Measurements from ENCODE around the gene TBXA2R. TPM values are rescaled to one million over a fixed set of nuclear protein-coding genes. Genes with fewer than 3 reads are reported as not detected.
"Not testable (repeated sequence)": the region's sequence is repeated elsewhere in the genome, so short reads cannot be mapped to it uniquely, and the experiment has no call there.

The TBXA2R gene
- total and polyA plus RNA-seq, 5 donors from 2014 or later: 0.19 to 1.7 (median 0.73) TPM; not detected in 1

DNA sequence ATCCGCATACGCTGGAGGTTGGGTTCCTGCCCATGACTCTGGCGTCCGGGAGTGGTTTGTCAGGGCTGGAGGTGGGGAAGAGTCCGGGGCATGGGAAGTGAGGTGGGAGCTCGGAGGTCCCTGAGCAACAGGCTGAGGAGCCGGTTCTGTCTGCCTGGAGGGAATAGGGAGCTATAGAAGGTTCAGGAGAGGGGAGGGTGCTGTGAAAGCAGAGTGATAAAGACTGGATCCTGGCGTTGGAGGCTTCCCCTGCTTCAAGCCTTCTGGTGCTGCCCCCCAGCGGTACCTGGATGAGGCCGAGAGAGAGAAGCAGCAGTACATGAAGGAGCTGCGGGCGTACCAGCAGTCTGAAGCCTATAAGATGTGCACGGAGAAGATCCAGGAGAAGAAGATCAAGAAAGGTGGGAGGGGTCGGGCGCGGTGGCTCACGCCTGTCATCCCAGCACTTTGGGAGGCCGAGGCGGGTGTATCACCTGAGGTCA is 31.4 kb downstream of the TBXA2R start:
- H3K27ac ChIP-seq (ENCODE audit: insufficient read depth, low read length, poor library complexity, severe bottlenecking): no peak overlapping the region
- H3K27me3 ChIP-seq (ENCODE audit: control insufficient read depth, insufficient read depth, low read length): no peaks in the 10 kb centered on the region
- Mint-ChIP-seq H3K9me3 (no peaks in the 10 kb centered on the region), H3K4me1 (peaks cover 0 to 22% (median 8%) of the 10 kb centered on the region in 4 donors), H3K27ac (peak overlapping the region in 1 of 3 donors; percentile 59), H3K36me3 (peaks cover 7% of the 10 kb centered on the region), H3K4me3 (peak overlapping the region; percentile 59 to 84 (median 66)), H3K27me3 (no peaks in the 10 kb centered on the region)
- DNase-seq: peak in 1 of 3 donors; percentile 29
- peaks cover 19% of the 10 kb centered on the region for H3K4me1 ChIP-seq (ENCODE audit: control insufficient read depth, insufficient read depth, low read length, poor library complexity, severe bottlenecking)
- ATAC-seq (ENCODE audit: low read depth in 2 of 2): no peak
- H3K36me3 ChIP-seq (ENCODE audit: control insufficient read depth, insufficient read depth, low read length): no peaks in the 10 kb centered on the region
- H3K9me3 ChIP-seq (ENCODE audit: control insufficient read depth in 2 of 2, low read length in 2 of 2): no peaks in the 10 kb centered on the region
- H3K4me3 ChIP-seq (ENCODE audit: low read depth, low read length): no peak overlapping the region

GRCh38 chr19:3573858-3574637 is 32.6 kb downstream of the TBXA2R start:
- peak overlapping the region in 2 of 3 donors; percentile 67 to 75 for H3K27ac Mint-ChIP-seq
- Histone ChIP-seq H3K27ac (ENCODE audit: insufficient read depth, low read length, poor library complexity, severe bottlenecking) (peak overlapping the region; percentile 23), H3K4me1 (ENCODE audit: control insufficient read depth, insufficient read depth, low read length, poor library complexity, severe bottlenecking) (peaks cover 19% of the 10 kb centered on the region), H3K36me3 (ENCODE audit: control insufficient read depth, insufficient read depth, low read length) (no peaks in the 10 kb centered on the region), H3K27me3 (ENCODE audit: control insufficient read depth, insufficient read depth, low read length) (no peaks in the 10 kb centered on the region), H3K9me3 (ENCODE audit: control insufficient read depth in 2 of 2, low read length in 2 of 2) (no peaks in the 10 kb centered on the region), H3K4me3 (ENCODE audit: low read depth, low read length) (no peak overlapping the region)
- DNase-seq: peak; percentile 66 to 90 (median 76)
- peak overlapping the region; percentile 71 to 90 (median 84) for H3K4me3 Mint-ChIP-seq
- peaks cover 7% of the 10 kb centered on the region for H3K36me3 Mint-ChIP-seq
- H3K9me3 Mint-ChIP-seq: no peaks in the 10 kb centered on the region
- H3K4me1 Mint-ChIP-seq: peaks cover 0 to 22% (median 8%) of the 10 kb centered on the region in 4 donors
- peak in 1 of 2 donors; percentile 3 for ATAC-seq (ENCODE audit: low read depth in 2 of 2)
- H3K27me3 Mint-ChIP-seq: no peaks in the 10 kb centered on the region

- H3K36me3 ChIP-seq (ENCODE audit: control insufficient read depth, insufficient read depth, low read length): no peaks in the 10 kb centered on the region
- peak overlapping the region in 1 of 3 donors; percentile 75 for H3K27ac Mint-ChIP-seq
- peak overlapping the region; percentile 71 to 90 (median 84) for H3K4me3 Mint-ChIP-seq
- H3K4me3 ChIP-seq (ENCODE audit: low read depth, low read length): no peak overlapping the region
- peaks cover 19% of the 10 kb centered on the region for H3K4me1 ChIP-seq (ENCODE audit: control insufficient read depth, insufficient read depth, low read length, poor library complexity, severe bottlenecking)
- H3K4me1 Mint-ChIP-seq: peaks cover 0 to 22% (median 8%) of the 10 kb centered on the region in 4 donors
- H3K27me3 Mint-ChIP-seq: no peaks in the 10 kb centered on the region
- H3K27me3 ChIP-seq (ENCODE audit: control insufficient read depth, insufficient read depth, low read length): no peaks in the 10 kb centered on the region
- peak overlapping the region; percentile 67 for H3K27ac ChIP-seq (ENCODE audit: insufficient read depth, low read length, poor library complexity, severe bottlenecking)
- no peaks in the 10 kb centered on the region for H3K9me3 Mint-ChIP-seq
- H3K9me3 ChIP-seq (ENCODE audit: control insufficient read depth in 2 of 2, low read length in 2 of 2): no peaks in the 10 kb centered on the region
- no peak for ATAC-seq (ENCODE audit: low read depth in 2 of 2)
- H3K36me3 Mint-ChIP-seq: peaks cover 7% of the 10 kb centered on the region
- DNase-seq: no peak
Measured at GRCh38 chr19:3573162-3573857, 33.4 kb downstream of the TBXA2R start.

GRCh38 chr19:3572855-3573161 is 33.9 kb downstream of the TBXA2R start, which contains the start of gene HMG20B:
TSS of gene HMG20B (plus strand) at chr19:3572944. CDS start at chr19:3573310, 366 bp downstream.
- peak within 1 kb of the TSS; percentile 67 to 90 (median 75) for H3K27ac Mint-ChIP-seq
- peaks cover 19% of the 10 kb centered on the region for H3K4me1 ChIP-seq (ENCODE audit: control insufficient read depth, insufficient read depth, low read length, poor library complexity, severe bottlenecking)
- peaks cover 7% of the 10 kb centered on the region for H3K36me3 Mint-ChIP-seq
- H3K27me3 Mint-ChIP-seq: no peaks in the 10 kb centered on the region
- H3K4me1 Mint-ChIP-seq: peaks cover 0 to 22% (median 8%) of the 10 kb centered on the region in 4 donors
- H3K27me3 ChIP-seq (ENCODE audit: control insufficient read depth, insufficient read depth, low read length): no peaks in the 10 kb centered on the region
- peak within 1 kb of the TSS; percentile 86 to 90 (median 87) for H3K4me3 Mint-ChIP-seq
- H3K4me3 ChIP-seq (ENCODE audit: low read depth, low read length): peak within 1 kb of the TSS; percentile 70
- H3K27ac ChIP-seq (ENCODE audit: insufficient read depth, low read length, poor library complexity, severe bottlenecking): peak within 1 kb of the TSS; percentile 67
- DNase-seq: no peak
- ATAC-seq (ENCODE audit: low read depth in 2 of 2): no peak
- no peaks in the 10 kb centered on the region for H3K9me3 Mint-ChIP-seq
- no peaks in the 10 kb centered on the region for H3K9me3 ChIP-seq (ENCODE audit: control insufficient read depth in 2 of 2, low read length in 2 of 2)
- no peaks in the 10 kb centered on the region for H3K36me3 ChIP-seq (ENCODE audit: control insufficient read depth, insufficient read depth, low read length)

- peak; percentile 99 to 100 (median 100) for DNase-seq
- peak overlapping the region; percentile 61 for H3K27ac ChIP-seq (ENCODE audit: insufficient read depth, low read length, poor library complexity, severe bottlenecking)
- H3K27me3 ChIP-seq (ENCODE audit: control insufficient read depth, insufficient read depth, low read length): no peaks in the 10 kb centered on the region
- H3K4me3 ChIP-seq (ENCODE audit: low read depth, low read length): peak overlapping the region; percentile 70
- Mint-ChIP-seq H3K36me3 (peaks cover 7% of the 10 kb centered on the region), H3K4me1 (peaks cover 0 to 22% (median 8%) of the 10 kb centered on the region in 4 donors), H3K9me3 (no peaks in the 10 kb centered on the region), H3K27ac (peak overlapping the region; percentile 54 to 90 (median 60)), H3K27me3 (no peaks in the 10 kb centered on the region), H3K4me3 (peak overlapping the region; percentile 77 to 87 (median 82))
- ATAC-seq (ENCODE audit: low read depth in 2 of 2): peak; percentile 96 to 98
- H3K4me1 ChIP-seq (ENCODE audit: control insufficient read depth, insufficient read depth, low read length, poor library complexity, severe bottlenecking): peaks cover 19% of the 10 kb centered on the region
- H3K9me3 ChIP-seq (ENCODE audit: control insufficient read depth in 2 of 2, low read length in 2 of 2): no peaks in the 10 kb centered on the region
- H3K36me3 ChIP-seq (ENCODE audit: control insufficient read depth, insufficient read depth, low read length): no peaks in the 10 kb centered on the region
Measured at GRCh38 chr19:3572132-3572854, 34.4 kb downstream of the TBXA2R start.

DNA sequence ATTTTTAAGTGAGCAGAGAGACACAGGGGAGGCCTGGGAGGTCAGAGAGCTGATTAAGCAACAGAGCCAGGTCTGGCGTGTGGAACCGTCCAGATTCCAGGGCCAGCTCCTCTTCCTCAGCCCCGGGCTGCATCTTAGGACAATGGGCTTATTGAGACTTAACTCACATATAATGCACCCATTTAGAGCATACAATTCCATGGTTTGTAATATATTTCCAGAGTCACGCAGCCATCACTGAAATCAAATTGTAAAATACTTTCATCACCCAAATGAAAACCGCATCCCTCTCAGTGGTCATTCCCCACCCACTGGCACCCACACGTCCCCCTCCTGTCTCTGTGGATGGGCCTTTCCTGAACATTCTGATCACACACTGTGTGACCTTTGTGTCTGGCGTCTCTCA is 36.1 kb downstream of the TBXA2R start:
- no peaks in the 10 kb centered on the region for H3K9me3 ChIP-seq (ENCODE audit: control insufficient read depth in 2 of 2, low read length in 2 of 2)
- peaks cover 7% of the 10 kb centered on the region for H3K36me3 Mint-ChIP-seq
- H3K27me3 ChIP-seq (ENCODE audit: control insufficient read depth, insufficient read depth, low read length): no peaks in the 10 kb centered on the region
- H3K27ac ChIP-seq (ENCODE audit: insufficient read depth, low read length, poor library complexity, severe bottlenecking): no peak overlapping the region
- peaks cover 19% of the 10 kb centered on the region for H3K4me1 ChIP-seq (ENCODE audit: control insufficient read depth, insufficient read depth, low read length, poor library complexity, severe bottlenecking)
- no peak overlapping the region for H3K4me3 ChIP-seq (ENCODE audit: low read depth, low read length)
- H3K4me1 Mint-ChIP-seq: peaks cover 0 to 22% (median 8%) of the 10 kb centered on the region in 4 donors
- no peak overlapping the region for H3K27ac Mint-ChIP-seq
- H3K9me3 Mint-ChIP-seq: no peaks in the 10 kb centered on the region
- ATAC-seq (ENCODE audit: low read depth in 2 of 2) (no peak), DNase-seq (no peak)
- no peaks in the 10 kb centered on the region for H3K27me3 Mint-ChIP-seq
- H3K36me3 ChIP-seq (ENCODE audit: control insufficient read depth, insufficient read depth, low read length): no peaks in the 10 kb centered on the region
- H3K4me3 Mint-ChIP-seq: peak overlapping the region in 1 of 4 donors; percentile 78

DNA sequence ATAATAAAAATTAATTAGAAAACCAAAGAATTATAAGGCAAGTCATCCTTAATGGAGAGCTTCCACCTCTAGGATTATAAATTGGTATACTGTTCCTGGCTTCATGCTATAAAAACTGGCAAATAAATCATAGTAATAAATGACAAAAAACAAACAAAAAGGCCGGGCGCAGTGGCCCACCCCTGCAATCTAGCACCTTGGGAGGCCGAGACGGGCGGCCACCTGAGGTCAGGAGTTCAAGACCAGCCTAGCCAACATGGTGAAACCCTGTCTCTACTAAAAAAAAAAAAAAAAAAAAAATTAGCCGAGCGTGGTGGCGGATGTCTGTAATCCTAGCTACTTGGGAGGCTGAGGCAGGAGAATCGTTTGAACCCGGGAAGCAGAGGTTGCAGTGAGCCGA is 36.6 kb downstream of the TBXA2R start:
- not testable (repeated sequence) for ATAC-seq (ENCODE audit: low read depth in 2 of 2); H3K36me3 ChIP-seq (ENCODE audit: control insufficient read depth, insufficient read depth, low read length); H3K36me3 Mint-ChIP-seq; H3K27me3 ChIP-seq (ENCODE audit: control insufficient read depth, insufficient read depth, low read length); H3K27me3 Mint-ChIP-seq; H3K27ac ChIP-seq (ENCODE audit: insufficient read depth, low read length, poor library complexity, severe bottlenecking); H3K9me3 ChIP-seq (ENCODE audit: control insufficient read depth in 2 of 2, low read length in 2 of 2); DNase-seq; H3K27ac Mint-ChIP-seq; H3K4me3 ChIP-seq (ENCODE audit: low read depth, low read length); H3K4me3 Mint-ChIP-seq; H3K9me3 Mint-ChIP-seq
- H3K4me1 ChIP-seq (ENCODE audit: control insufficient read depth, insufficient read depth, low read length, poor library complexity, severe bottlenecking): peaks cover 19% of the 10 kb centered on the region
- peaks cover 0 to 18% (median 6%) of the 10 kb centered on the region in 4 donors for H3K4me1 Mint-ChIP-seq

Measured in CD4-positive, CD25-positive, alpha-beta regulatory T cell (primary cell).